H1 (cell line): ENCODE data around the gene HOMER3. TPM values are rescaled to one million over a fixed set of nuclear protein-coding genes. Genes with fewer than 3 reads are reported as not detected.

ENCODE experiments used
- CTCF ChIA-PET: fragments of 300-600 bp; sonication (Branson Sonifier 250); formaldehyde crosslinking; loops from one replicate; lab custom pipeline; 2021; ENCODE audit not compliant: partially characterized antibody; lab: Charles Lee
- POLR2A ChIA-PET: fragments of 300-600 bp; sonication (Branson Sonifier 250); formaldehyde crosslinking; loops from one replicate; lab custom pipeline; 2021; ENCODE audit warnings: inconsistent platforms; ENCODE audit not compliant: partially characterized antibody; lab: Charles Lee
- DNase-seq, 2 experiments: peaks; one replicate each; pipeline versions ENCODE4 v3.0.0 to v3.0.0-alpha.2; 2010 to 2022; ENCODE audit warnings: low spot score in 2 of 2, low read depth in 1 of 2, mixed read lengths in 1 of 2
- FAIRE-seq: peaks from 2 replicates; lab custom pipeline; 2011; peaks lifted over from hg19 to GRCh38; lab: Jason Lieb, UNC
- H2AFZ ChIP-seq: 2 replicates; pipeline ENCODE4 v1.8.1; 2012; ENCODE audit warnings: low read length, inconsistent platforms
- H2AK5ac ChIP-seq: 2 replicates; pipeline ENCODE4 v1.6.1; 2013; ENCODE audit warnings: low read depth, low read length
- H2BK120ac ChIP-seq: replicated peaks from 2 replicates; pipeline ENCODE3; 2013; ENCODE audit warnings: low read depth, low read length, inconsistent platforms
- H2BK12ac ChIP-seq: 2 replicates; pipeline ENCODE4 v1.6.1; 2013; ENCODE audit warnings: low read depth, low read length
- H2BK15ac ChIP-seq: 2 replicates; pipeline ENCODE4 v1.6.1; 2013; ENCODE audit warnings: low read length
- H2BK20ac ChIP-seq: 2 replicates; pipeline ENCODE4 v1.6.1; 2013; ENCODE audit warnings: low read length
- H2BK5ac ChIP-seq: 2 replicates; pipeline ENCODE4 v1.6.1; 2013; ENCODE audit warnings: low read depth, low read length
- H3K14ac ChIP-seq: 2 replicates; pipeline ENCODE4 v1.6.1; 2013; ENCODE audit warnings: inconsistent platforms; ENCODE audit not compliant: insufficient read length
- H3K18ac ChIP-seq: 2 replicates; pipeline ENCODE4 v1.6.1; 2013; ENCODE audit warnings: low read length; ENCODE audit errors: extremely low read depth
- H3K23ac ChIP-seq: 2 replicates; pipeline ENCODE4 v1.6.1; 2013; ENCODE audit warnings: inconsistent platforms; ENCODE audit not compliant: insufficient read length
- H3K23me2 ChIP-seq: 2 replicates; pipeline ENCODE4 v1.6.1; 2013; ENCODE audit warnings: low read depth, low read length
- H3K27ac ChIP-seq: 2 replicates; pipeline ENCODE4 v1.6.1; 2011; ENCODE audit warnings: low read depth, low read length, inconsistent platforms
- H3K27me3 ChIP-seq, 4 experiments: replicated peaks in 1 of 4; 1 replicate in 1 of 4; 2 replicates in 3 of 4; pipeline versions ENCODE4 v1.6.1 to v1.8.1; 2011 to 2013; ENCODE audit warnings: low read length in 3 of 4, mild to moderate bottlenecking in 3 of 4, inconsistent platforms in 2 of 4, mixed read lengths in 2 of 4, moderate library complexity in 1 of 4; ENCODE audit not compliant: control insufficient read depth in 3 of 4, insufficient read depth in 3 of 4; ENCODE audit errors: extremely low read depth in 1 of 4
- H3K36me3 ChIP-seq, 4 experiments: 2 replicates each; pipeline versions ENCODE4 v1.6.1 to v1.8.1; 2011 to 2013; ENCODE audit warnings: mild to moderate bottlenecking in 4 of 4, low read length in 3 of 4, moderate library complexity in 2 of 4, control low read depth in 1 of 4, inconsistent platforms in 1 of 4; ENCODE audit not compliant: insufficient read depth in 4 of 4, control insufficient read depth in 2 of 4
- H3K4ac ChIP-seq: replicated peaks from 2 replicates; pipeline ENCODE3; 2013; ENCODE audit warnings: low read length, low read depth, mixed read lengths, inconsistent platforms; ENCODE audit not compliant: insufficient read length
- H3K4me1 ChIP-seq, 4 experiments: replicated peaks in 1 of 4; 1 replicate in 1 of 4; 2 replicates in 3 of 4; pipeline versions ENCODE4 v1.6.1 to v1.8.1; 2011 to 2013; ENCODE audit warnings: low read length in 3 of 4, inconsistent platforms in 2 of 4, mixed read lengths in 1 of 4; ENCODE audit not compliant: insufficient read depth in 4 of 4, control insufficient read depth in 3 of 4
- H3K4me2 ChIP-seq, 2 experiments: 2 replicates each; pipeline versions ENCODE4 v1.6.1 to v1.8.1; 2011 to 2013; ENCODE audit warnings: low read depth in 2 of 2, low read length in 2 of 2, control low read depth in 1 of 2, inconsistent platforms in 1 of 2, mild to moderate bottlenecking in 1 of 2; ENCODE audit not compliant: insufficient read depth in 1 of 2
- H3K4me3 ChIP-seq, 4 experiments: fragments of 200-600, 300-600 bp in 1 of 4; sonication (generic), shearing (Covaris generic), sonication (Bioruptor Twin) in 1 of 4; 2 replicates each; pipeline versions ENCODE4 v1.5.1 to v1.8.1; 2011 to 2016; ENCODE audit warnings: low read length in 4 of 4, low read depth in 3 of 4, control low read depth in 2 of 4, inconsistent platforms in 2 of 4, mild to moderate bottlenecking in 2 of 4, mixed read lengths in 1 of 4, moderate library complexity in 1 of 4; ENCODE audit not compliant: insufficient read depth in 2 of 4; ENCODE audit errors: extremely low read depth in 1 of 4
- H3K56ac ChIP-seq: replicated peaks from 2 replicates; pipeline ENCODE3; 2013; ENCODE audit warnings: low read depth, mild to moderate bottlenecking, mixed read lengths, low read length, inconsistent platforms; ENCODE audit not compliant: insufficient read length
- H3K79me1 ChIP-seq: 2 replicates; pipeline ENCODE4 v1.6.1; 2013; ENCODE audit warnings: low read depth, low read length, control low read depth
- H3K79me2 ChIP-seq, 2 experiments: 2 replicates each; pipeline versions ENCODE4 v1.6.1 to v1.8.1; 2012 to 2013; ENCODE audit warnings: low read length in 2 of 2, mild to moderate bottlenecking in 2 of 2, inconsistent platforms in 1 of 2; ENCODE audit not compliant: insufficient read depth in 2 of 2, control insufficient read depth in 1 of 2
- H3K9ac ChIP-seq, 4 experiments: replicated peaks in 1 of 4; 1 replicate in 1 of 4; 2 replicates in 3 of 4; pipeline versions ENCODE4 v1.6.1 to v1.8.1; 2011 to 2013; ENCODE audit warnings: low read depth in 3 of 4, low read length in 3 of 4, control low read depth in 2 of 4, mild to moderate bottlenecking in 2 of 4, moderate library complexity in 2 of 4, inconsistent platforms in 1 of 4; ENCODE audit errors: extremely low read depth in 1 of 4
- H3K9me3 ChIP-seq, 2 experiments: 2 replicates each; pipeline versions ENCODE4 v1.6.1 to v1.8.1; 2012 to 2013; ENCODE audit warnings: mild to moderate bottlenecking in 2 of 2, moderate library complexity in 2 of 2, control low read depth in 1 of 2, inconsistent platforms in 1 of 2, low read depth in 1 of 2, low read length in 1 of 2, mixed read lengths in 1 of 2; ENCODE audit not compliant: insufficient read depth in 2 of 2
- H4K20me1 ChIP-seq, 2 experiments: replicated peaks in 1 of 2; 2 replicates each; pipeline versions ENCODE3 to v1.8.1; 2011 to 2013; ENCODE audit warnings: inconsistent platforms in 2 of 2, low read length in 2 of 2, mild to moderate bottlenecking in 1 of 2; ENCODE audit not compliant: insufficient read depth in 2 of 2, control insufficient read depth in 1 of 2
- H4K5ac ChIP-seq: 2 replicates; pipeline ENCODE4 v1.6.1; 2013; ENCODE audit warnings: low read length, low read depth, mixed read lengths, inconsistent platforms; ENCODE audit not compliant: insufficient read length
- H4K8ac ChIP-seq: 2 replicates; pipeline ENCODE4 v1.8.0; 2013; ENCODE audit warnings: mild to moderate bottlenecking, moderate library complexity, low read length, inconsistent platforms; ENCODE audit not compliant: insufficient read depth; ENCODE audit errors: extremely low read depth
- H4K91ac ChIP-seq: replicated peaks from 2 replicates; pipeline ENCODE3; 2013; ENCODE audit warnings: low read length, mixed read lengths, inconsistent platforms; ENCODE audit not compliant: insufficient read length
- CBX5 ChIP-seq: fragments of 300-800, 300-1000 bp; sonication (generic); IDR thresholded peaks from 2 replicates; pipeline ENCODE4 v1.7.1; 2016; ENCODE audit warnings: antibody characterized with exemption, low read length, low read depth
- FOSL1 ChIP-seq: IDR thresholded peaks from 2 replicates; pipeline ENCODE4 v1.6.1; 2011; ENCODE audit warnings: mild to moderate bottlenecking, low read depth, low read length, moderate library complexity; ENCODE audit not compliant: insufficient read depth
- POU5F1 ChIP-seq: IDR thresholded peaks from 2 replicates; pipeline ENCODE4 v1.6.1; 2011; ENCODE audit warnings: low read depth, mild to moderate bottlenecking, low read length, moderate library complexity
- RAD21 ChIP-seq, 2 experiments: IDR thresholded peaks in 1 of 2; conservative IDR thresholded peaks in 1 of 2; 2 replicates each; pipeline ENCODE4 v1.6.1; 2011; ENCODE audit warnings: low read depth in 2 of 2, low read length in 2 of 2, improper control_type of control experiment in 1 of 2, inconsistent platforms in 1 of 2, mild to moderate bottlenecking in 1 of 2, moderate library complexity in 1 of 2
- SRF ChIP-seq: IDR thresholded peaks from 2 replicates; pipeline ENCODE4 v1.6.1; 2011; ENCODE audit warnings: mild to moderate bottlenecking, low read depth, low read length, moderate library complexity
- TCF12 ChIP-seq: IDR thresholded peaks from 2 replicates; pipeline ENCODE4 v1.6.1; 2011; ENCODE audit warnings: low read depth, mild to moderate bottlenecking, low read length
- WGBS, 2 experiments: shearing (Covaris generic) in 1 of 2; methylation state at CpG; one replicate each; pipeline versions ENCODE4 v1.1.6 to v1.1.7; 2013 to 2015; ENCODE audit warnings: low lambda C conversion rate in 2 of 2, mixed read lengths in 2 of 2, inconsistent platforms in 1 of 2, low coverage in 1 of 2, missing lambda C conversion rate in 1 of 2; ENCODE audit not compliant: insufficient replicate concordance in 2 of 2, insufficient coverage in 1 of 2, insufficient read length in 1 of 2; ENCODE audit errors: extremely low coverage in 1 of 2, missing lambda C conversion rate in 1 of 2; 5-methylcytosine and 5-hydroxymethylcytosine counted together
- polyA plus RNA-seq, 7 experiments: library from polyadenylated mRNA; depleted of rRNA in 3 of 7; stranded (reverse) in 5 of 7; unstranded in 2 of 7; fragments of >200 nt in 5 of 7; fragments of 200-250 nt in 2 of 7; gene quantifications; 1 replicate in 5 of 7; 2 replicates in 1 of 7; 4 replicates in 1 of 7; pipeline versions ENCODE4 v1.2.1 to v1.2.3, GENCODE V29; 2011 to 2013; ENCODE audit warnings: missing spikeins in 2 of 7, mixed read lengths in 2 of 7
- total RNA-seq: library from RNA; stranded (reverse); fragmentation: NEBNext Ultra II Directional; extraction: Animal tissue kit (Norgen Biotek cat#: 25700); gene quantifications from 2 replicates; pipeline ENCODE4 v1.2.1, GENCODE V29; 2021

Gene HOMER3
- total and polyA plus RNA-seq, 2 of the 8 experiments (the other 6 are each of a cell fraction or from before 2014, with no cell fraction given), result 28.3 to 41.6 TPM

DNA sequence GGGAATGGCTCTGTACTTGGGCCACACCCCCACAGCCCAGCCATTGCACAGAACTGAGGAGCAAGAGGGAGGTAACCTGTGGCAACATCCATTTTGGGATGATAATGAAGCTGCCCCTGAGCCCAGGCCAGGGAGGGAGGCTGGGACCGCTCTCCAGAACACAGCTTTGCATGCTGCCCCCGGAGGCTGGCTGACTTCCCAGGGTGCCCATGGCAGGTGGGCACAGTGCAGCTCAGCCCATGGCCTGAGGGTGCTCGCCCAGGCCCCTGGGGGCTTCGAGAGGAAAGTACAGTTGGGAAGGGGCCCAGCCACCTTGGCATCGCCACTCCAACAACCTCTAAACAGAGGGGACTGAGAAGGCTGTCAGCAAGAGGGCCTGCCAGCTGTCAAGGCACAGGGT lies 27.6 kb downstream of the HOMER3 start:
- H4K5ac ChIP-seq, result no peak overlapping the region
- H3K36me3 ChIP-seq, result peaks cover 0 to 13% (median 2%) of the 10 kb centered on the region in 4 experiments; a peak in 3 of 8 replicates

More for the DNA sequence above, 27.6 kb downstream of the HOMER3 start:
- Histone ChIP-seq H3K79me1 (peaks cover 8% of the 10 kb centered on the region), H3K79me2 (peaks cover under 1 to 12% of the 10 kb centered on the region in 2 experiments; a peak in 3 of 4 replicates), H2BK15ac (no peak overlapping the region), H3K27me3 (no peaks in the 10 kb centered on the region), H3K4ac (no peak overlapping the region), H3K4me2 (no peak overlapping the region), H2BK12ac (no peak overlapping the region), H4K91ac (no peak overlapping the region), H2BK20ac (no peak overlapping the region), H3K9me3 (no peaks in the 10 kb centered on the region), H2AK5ac (no peak overlapping the region), H2AFZ (no peak overlapping the region), H3K4me3 (no peak overlapping the region), H3K27ac (no peak overlapping the region), H3K56ac (no peak overlapping the region), H3K18ac (no peak overlapping the region), H2BK5ac (no peak overlapping the region), H2BK120ac (no peak overlapping the region), H3K23me2 (peaks cover 1% of the 10 kb centered on the region; the same call in 1 of the 2 replicates), H4K20me1 (peaks cover 6 to 18% of the 10 kb centered on the region in 2 experiments), H3K4me1 (peaks cover 0 to 2% (median under 1%) of the 10 kb centered on the region in 4 experiments; a peak in 1 of 7 replicates), H4K8ac (no peak overlapping the region), H3K14ac (no peak overlapping the region), H3K23ac (no peak overlapping the region), H3K9ac (no peak overlapping the region)
- 95% methylated on average over 4 of the region's 5 CpGs; no CpG with 5 or more reads in 1 of the 2 experiments for WGBS, 2 experiments
- DNase-seq, result no peak
- FAIRE-seq, result no peak
- CTCF ChIA-PET, result interaction anchor here (0.7 to 2.5 kb wide), 4 partner anchors 12 to 415 kb away, joined by 3 to 11 read pairs (median 4); no protein-coding TSS in a partner anchor
- POLR2A ChIA-PET, result interaction anchor here (0.9 to 1.7 kb wide), 8 partner anchors 9 to 24 kb away, joined by 3 to 5 read pairs (median 3); partner anchors contain the start of gene CERS1
- TF ChIP-seq CBX5 (no peak), SRF (no peak), RAD21 (IDR thresholded peaks at IDR 0.05 in 1 of 2, conservative IDR thresholded peaks at IDR 0.05 in 1 of 2; ENCODE audit: low read depth in 2 of 2, low read length in 2 of 2) (no peak), TCF12 (no peak), FOSL1 (no peak), POU5F1 (no peak)
